Measurements from ENCODE around the gene ATXN3L. TPM values are rescaled to one million over a fixed set of nuclear protein-coding genes. Genes with fewer than 3 reads are reported as not detected.

ATXN3L gene
- total RNA-seq, 2 experiments from 2014 or later = not detected

GRCh38 chrX:13345438-13345837, 25.6 kb upstream of the ATXN3L start:
- Histone ChIP-seq H3K9me2 (ENCODE audit: insufficient read depth, low read length) (no peaks in the 10 kb centered on the region), H3K4me1 (ENCODE audit: insufficient read depth, low read length, poor library complexity, severe bottlenecking) (peaks cover 19% of the 10 kb centered on the region), H3K79me2 (ENCODE audit: insufficient read depth, low read depth, low read length) (no peaks in the 10 kb centered on the region), H3K9me3 (ENCODE audit: low read length) (no peaks in the 10 kb centered on the region), H2AFZ (ENCODE audit: low read length) (peak overlapping the region; percentile 78; the same call in 1 of the 2 replicates), H3K36me3 (ENCODE audit: insufficient read depth, low read length) (no peaks in the 10 kb centered on the region), H4K20me1 (ENCODE audit: insufficient read depth, low read length) (no peaks in the 10 kb centered on the region), H3K4me3 (ENCODE audit: low read depth, low read length, poor library complexity, severe bottlenecking) (peak overlapping the region; percentile 32), H3K4me2 (ENCODE audit: low read length) (peak overlapping the region; percentile 76), H3K27ac (ENCODE audit: low read depth, low read length, poor library complexity, severe bottlenecking) (peak overlapping the region; percentile 44)
- TF ChIP-seq EZH2phosphoT487 (IDR thresholded peaks at IDR 0.05; ENCODE audit: borderline replicate concordance, low read depth, low read length) = no peak
- TF ChIP-seq CTCF (conservative IDR thresholded peaks at IDR 0.05; ENCODE audit: low read length) = no peak
- DNase-seq (ENCODE audit: low spot score) = no peak
- ChIA-PET POLR2A (interaction anchor here (0.7 to 1.4 kb wide), 5 partner anchors 8 to 388 kb away, joined by 3 to 6 read pairs (median 3); no protein-coding TSS in a partner anchor), CTCF (ENCODE audit: unreplicated experiment) (no interaction called here)
- no TSS peak for BruUV-seq (replicated peaks)
- intact Hi-C loops (cut with micrococcal nuclease; ENCODE audit: unreplicated experiment) = no loop called here

GRCh38 chrX:13345037-13345436, 25.2 kb upstream of the ATXN3L start:
- Histone ChIP-seq H3K9me3 (ENCODE audit: low read length) (no peaks in the 10 kb centered on the region), H3K4me3 (ENCODE audit: low read depth, low read length, poor library complexity, severe bottlenecking) (peak overlapping the region; percentile 32), H3K79me2 (ENCODE audit: insufficient read depth, low read depth, low read length) (no peaks in the 10 kb centered on the region), H3K27ac (ENCODE audit: low read depth, low read length, poor library complexity, severe bottlenecking) (peak overlapping the region; percentile 44), H3K4me2 (ENCODE audit: low read length) (peak overlapping the region; percentile 76), H3K36me3 (ENCODE audit: insufficient read depth, low read length) (no peaks in the 10 kb centered on the region), H3K9me2 (ENCODE audit: insufficient read depth, low read length) (no peaks in the 10 kb centered on the region), H3K4me1 (ENCODE audit: insufficient read depth, low read length, poor library complexity, severe bottlenecking) (peaks cover 19% of the 10 kb centered on the region), H4K20me1 (ENCODE audit: insufficient read depth, low read length) (no peaks in the 10 kb centered on the region), H2AFZ (ENCODE audit: low read length) (peak overlapping the region; percentile 78; the same call in 1 of the 2 replicates)
- peak; percentile 72 for DNase-seq (ENCODE audit: low spot score)
- TF ChIP-seq EZH2phosphoT487 (IDR thresholded peaks at IDR 0.05; ENCODE audit: borderline replicate concordance, low read depth, low read length) = no peak
- CTCF ChIA-PET (ENCODE audit: unreplicated experiment) = no interaction called here
- no TSS peak for BruUV-seq (replicated peaks)
- POLR2A ChIA-PET = interaction anchor here (0.7 to 1.4 kb wide), 3 partner anchors 14 to 388 kb away, joined by 3 to 6 read pairs (median 3); no protein-coding TSS in a partner anchor
- intact Hi-C loops (cut with micrococcal nuclease; ENCODE audit: unreplicated experiment) = no loop called here

- Histone ChIP-seq H3K79me2 (ENCODE audit: insufficient read depth, low read depth, low read length) (no peaks in the 10 kb centered on the region), H4K20me1 (ENCODE audit: insufficient read depth, low read length) (no peaks in the 10 kb centered on the region), H3K9me2 (ENCODE audit: insufficient read depth, low read length) (no peaks in the 10 kb centered on the region), H3K36me3 (ENCODE audit: insufficient read depth, low read length) (no peaks in the 10 kb centered on the region), H3K4me3 (ENCODE audit: low read depth, low read length, poor library complexity, severe bottlenecking) (no peak overlapping the region), H2AFZ (ENCODE audit: low read length) (no peak overlapping the region), H3K4me1 (ENCODE audit: insufficient read depth, low read length, poor library complexity, severe bottlenecking) (peaks cover 19% of the 10 kb centered on the region), H3K27ac (ENCODE audit: low read depth, low read length, poor library complexity, severe bottlenecking) (no peak overlapping the region), H3K4me2 (ENCODE audit: low read length) (no peak overlapping the region), H3K9me3 (ENCODE audit: low read length) (no peaks in the 10 kb centered on the region)
- BruUV-seq (replicated peaks) = no TSS peak
- peak; percentile 27; the same call in 1 of the 2 replicates for TF ChIP-seq CTCF (conservative IDR thresholded peaks at IDR 0.05; ENCODE audit: low read length)
- TF ChIP-seq EZH2phosphoT487 (IDR thresholded peaks at IDR 0.05; ENCODE audit: borderline replicate concordance, low read depth, low read length) = no peak
- DNase-seq (ENCODE audit: low spot score) = peak; percentile 22
- intact Hi-C loops (cut with micrococcal nuclease; ENCODE audit: unreplicated experiment) = no loop called here
- ChIA-PET POLR2A (no interaction called here), CTCF (ENCODE audit: unreplicated experiment) (interaction anchor here (0.9 kb wide), 1 partner anchor 391 kb away, joined by 3 read pairs; no protein-coding TSS in a partner anchor)
Measured at GRCh38 chrX:13341491-13342101, 21.7 kb upstream of the ATXN3L start.
